IPS-18a (cell line): ENCODE results near the gene NLRP13.

Experiments
- H3K27ac ChIP-seq: one replicate; pipeline ENCODE4 v1.5.1; 2013; ENCODE audit warnings: low read length
- H3K27me3 ChIP-seq: one replicate; pipeline ENCODE4 v1.6.1; 2013; ENCODE audit warnings: mild to moderate bottlenecking, low read length; ENCODE audit not compliant: control insufficient read depth, insufficient read depth
- H3K36me3 ChIP-seq: one replicate; pipeline ENCODE4 v1.6.1; 2013; ENCODE audit warnings: low read depth, low read length; ENCODE audit not compliant: control insufficient read depth
- H3K4me1 ChIP-seq: one replicate; pipeline ENCODE4 v1.6.1; 2013; ENCODE audit warnings: low read depth, low read length; ENCODE audit not compliant: control insufficient read depth
- H3K4me3 ChIP-seq: one replicate; pipeline ENCODE4 v1.5.1; 2013; ENCODE audit warnings: low read length
- H3K9ac ChIP-seq: one replicate; pipeline ENCODE4 v1.6.1; 2013; ENCODE audit warnings: mild to moderate bottlenecking, low read length, moderate library complexity
- H3K9me3 ChIP-seq: one replicate; pipeline ENCODE4 v1.6.1; 2013; ENCODE audit warnings: low read depth, low read length; ENCODE audit not compliant: control insufficient read depth

The NLRP13 gene

GRCh38 chr19:55898911-55899310 is 33.2 kb downstream of the NLRP13 start:
- H3K27ac ChIP-seq, result no peak overlapping the region
- H3K4me3 ChIP-seq, result no peak overlapping the region
- H3K36me3 ChIP-seq, result no peaks in the 10 kb centered on the region
- H3K9me3 ChIP-seq, result peaks cover 56% of the 10 kb centered on the region
- no peak overlapping the region for H3K9ac ChIP-seq
- H3K4me1 ChIP-seq, result no peaks in the 10 kb centered on the region
- no peaks in the 10 kb centered on the region for H3K27me3 ChIP-seq

- Histone ChIP-seq H3K27me3 (no peaks in the 10 kb centered on the region), H3K9me3 (peaks cover 62% of the 10 kb centered on the region), H3K4me3 (no peak overlapping the region), H3K9ac (no peak overlapping the region), H3K27ac (no peak overlapping the region), H3K4me1 (no peaks in the 10 kb centered on the region), H3K36me3 (no peaks in the 10 kb centered on the region)
These were observed 49.5 kb downstream of the NLRP13 start for GRCh38 chr19:55882626-55883025.

- peaks cover 79% of the 10 kb centered on the region for H3K9me3 ChIP-seq
- no peaks in the 10 kb centered on the region for H3K4me1 ChIP-seq
- no peaks in the 10 kb centered on the region for H3K27me3 ChIP-seq
- H3K27ac ChIP-seq, result no peak overlapping the region
- no peak overlapping the region for H3K4me3 ChIP-seq
- no peak overlapping the region for H3K9ac ChIP-seq
- no peaks in the 10 kb centered on the region for H3K36me3 ChIP-seq
These were observed 54.9 kb downstream of the NLRP13 start for GRCh38 chr19:55877211-55877610.

- Histone ChIP-seq H3K4me1 (no peaks in the 10 kb centered on the region), H3K27me3 (no peaks in the 10 kb centered on the region), H3K9me3 (peaks cover 72% of the 10 kb centered on the region)
These were observed 61.4 kb downstream of the NLRP13 start for GRCh38 chr19:55870736-55871135.

GRCh38 chr19:55867101-55867500 is 65.0 kb downstream of the NLRP13 start:
- Histone ChIP-seq H3K27me3 (no peaks in the 10 kb centered on the region), H3K36me3 (no peaks in the 10 kb centered on the region), H3K4me3 (no peak overlapping the region), H3K9ac (no peak overlapping the region), H3K9me3 (peaks cover 67% of the 10 kb centered on the region), H3K4me1 (no peaks in the 10 kb centered on the region), H3K27ac (no peak overlapping the region)

More at GRCh38 chr19:55870736-55871135, 61.4 kb downstream of the NLRP13 start:
- Histone ChIP-seq H3K36me3 (no peaks in the 10 kb centered on the region), H3K9ac (no peak overlapping the region), H3K4me3 (no peak overlapping the region), H3K27ac (no peak overlapping the region)

GRCh38 chr19:55866521-55866920 is 65.6 kb downstream of the NLRP13 start:
- H3K4me3 ChIP-seq, result no peak overlapping the region
- no peak overlapping the region for H3K27ac ChIP-seq
- no peaks in the 10 kb centered on the region for H3K27me3 ChIP-seq
- H3K9ac ChIP-seq, result no peak overlapping the region
- peaks cover 72% of the 10 kb centered on the region for H3K9me3 ChIP-seq
- H3K36me3 ChIP-seq, result no peaks in the 10 kb centered on the region
- H3K4me1 ChIP-seq, result no peaks in the 10 kb centered on the region

- no peaks in the 10 kb centered on the region for H3K36me3 ChIP-seq
- H3K27me3 ChIP-seq, result no peaks in the 10 kb centered on the region
- no peak overlapping the region for H3K27ac ChIP-seq
- H3K4me1 ChIP-seq, result no peaks in the 10 kb centered on the region
- H3K9ac ChIP-seq, result no peak overlapping the region
- no peak overlapping the region for H3K4me3 ChIP-seq
- peaks cover 78% of the 10 kb centered on the region for H3K9me3 ChIP-seq
These were observed 73.2 kb downstream of the NLRP13 start for GRCh38 chr19:55858969-55859368.

- Histone ChIP-seq H3K9ac (no peak overlapping the region), H3K9me3 (peaks cover 81% of the 10 kb centered on the region)
These were observed 73.7 kb downstream of the NLRP13 start for GRCh38 chr19:55858401-55858800.

GRCh38 chr19:55857974-55858373 is 74.2 kb downstream of the NLRP13 start:
- no peak overlapping the region for H3K4me3 ChIP-seq
- H3K27ac ChIP-seq, result no peak overlapping the region
- no peak overlapping the region for H3K9ac ChIP-seq
- H3K27me3 ChIP-seq, result no peaks in the 10 kb centered on the region
- no peaks in the 10 kb centered on the region for H3K36me3 ChIP-seq
- H3K9me3 ChIP-seq, result peaks cover 81% of the 10 kb centered on the region
- no peaks in the 10 kb centered on the region for H3K4me1 ChIP-seq

More at GRCh38 chr19:55858401-55858800, 73.7 kb downstream of the NLRP13 start:
- H3K4me1 ChIP-seq, result no peaks in the 10 kb centered on the region
- H3K27me3 ChIP-seq, result no peaks in the 10 kb centered on the region
- no peaks in the 10 kb centered on the region for H3K36me3 ChIP-seq
- H3K4me3 ChIP-seq, result no peak overlapping the region
- H3K27ac ChIP-seq, result no peak overlapping the region

- Histone ChIP-seq H3K9ac (no peak overlapping the region), H3K27me3 (no peaks in the 10 kb centered on the region), H3K27ac (no peak overlapping the region), H3K4me3 (no peak overlapping the region), H3K4me1 (no peaks in the 10 kb centered on the region), H3K9me3 (peaks cover 83% of the 10 kb centered on the region), H3K36me3 (no peaks in the 10 kb centered on the region)
These were observed 75.0 kb downstream of the NLRP13 start for GRCh38 chr19:55857149-55857548.

- Histone ChIP-seq H3K9me3 (peaks cover 73% of the 10 kb centered on the region), H3K36me3 (no peaks in the 10 kb centered on the region), H3K27me3 (no peaks in the 10 kb centered on the region), H3K27ac (no peak overlapping the region), H3K4me3 (no peak overlapping the region), H3K4me1 (no peaks in the 10 kb centered on the region), H3K9ac (no peak overlapping the region)
These were observed 77.0 kb downstream of the NLRP13 start for GRCh38 chr19:55855160-55855559.
